ENCODE data around the gene GPR61.

Gene GPR61

GRCh38 chr1:109503935-109504334 lies 35.7 kb upstream of the GPR61 start:
- no peaks in the 10 kb centered on the region for H3K9me3 ChIP-seq (ENCODE audit: control insufficient read depth, insufficient read depth, low read depth, low read length)
- ChIA-PET POLR2A (no interaction called here), CTCF (interaction anchor here (1.2 to 36.3 kb wide), 5 partner anchors 9 to 481 kb away, joined by 3 to 1152 read pairs (median 6); partner anchors contain the start of genes AHCYL1, CYB561D1 and GPR61)
- peaks cover 0 to 23% of the 10 kb centered on the region in 2 experiments; a peak in 1 of 3 replicates for H3K36me3 ChIP-seq (ENCODE audit: control insufficient read depth in 2 of 2, insufficient read depth in 1 of 2, low read length in 2 of 2)
- H3K27ac ChIP-seq (ENCODE audit: extremely low read depth, low read depth, low read length), result no peak overlapping the region
- no peak overlapping the region for H3K4me3 ChIP-seq (ENCODE audit: low read depth, low read length)
- TF ChIP-seq ZNF433 (tag by site-specific recombination; IDR thresholded peaks at IDR 0.05; ENCODE audit: low read depth) (no peak), KLF1 (tag by site-specific recombination; IDR thresholded peaks at IDR 0.05) (peak; percentile 67)
- no peaks in the 10 kb centered on the region for H3K4me1 ChIP-seq (ENCODE audit: control insufficient read depth, insufficient read depth, low read length)

GRCh38 chr1:109504974-109505373 lies 34.7 kb upstream of the GPR61 start:
- Histone ChIP-seq H3K4me1 (ENCODE audit: control insufficient read depth, insufficient read depth, low read length) (no peaks in the 10 kb centered on the region), H3K27ac (ENCODE audit: extremely low read depth, low read depth, low read length) (no peak overlapping the region), H3K36me3 (ENCODE audit: control insufficient read depth in 2 of 2, insufficient read depth in 1 of 2, low read length in 2 of 2) (peaks cover 0 to 19% of the 10 kb centered on the region in 2 experiments; a peak in 1 of 3 replicates), H3K4me3 (ENCODE audit: low read depth, low read length) (no peak overlapping the region), H3K9me3 (ENCODE audit: control insufficient read depth, insufficient read depth, low read depth, low read length) (no peaks in the 10 kb centered on the region)
- CTCF ChIA-PET, result interaction anchor here (1.2 to 36.3 kb wide), 5 partner anchors 10 to 480 kb away, joined by 3 to 1152 read pairs (median 5); partner anchors contain the start of genes AHCYL1, CYB561D1 and GPR61
- TF ChIP-seq, protein P1, sequence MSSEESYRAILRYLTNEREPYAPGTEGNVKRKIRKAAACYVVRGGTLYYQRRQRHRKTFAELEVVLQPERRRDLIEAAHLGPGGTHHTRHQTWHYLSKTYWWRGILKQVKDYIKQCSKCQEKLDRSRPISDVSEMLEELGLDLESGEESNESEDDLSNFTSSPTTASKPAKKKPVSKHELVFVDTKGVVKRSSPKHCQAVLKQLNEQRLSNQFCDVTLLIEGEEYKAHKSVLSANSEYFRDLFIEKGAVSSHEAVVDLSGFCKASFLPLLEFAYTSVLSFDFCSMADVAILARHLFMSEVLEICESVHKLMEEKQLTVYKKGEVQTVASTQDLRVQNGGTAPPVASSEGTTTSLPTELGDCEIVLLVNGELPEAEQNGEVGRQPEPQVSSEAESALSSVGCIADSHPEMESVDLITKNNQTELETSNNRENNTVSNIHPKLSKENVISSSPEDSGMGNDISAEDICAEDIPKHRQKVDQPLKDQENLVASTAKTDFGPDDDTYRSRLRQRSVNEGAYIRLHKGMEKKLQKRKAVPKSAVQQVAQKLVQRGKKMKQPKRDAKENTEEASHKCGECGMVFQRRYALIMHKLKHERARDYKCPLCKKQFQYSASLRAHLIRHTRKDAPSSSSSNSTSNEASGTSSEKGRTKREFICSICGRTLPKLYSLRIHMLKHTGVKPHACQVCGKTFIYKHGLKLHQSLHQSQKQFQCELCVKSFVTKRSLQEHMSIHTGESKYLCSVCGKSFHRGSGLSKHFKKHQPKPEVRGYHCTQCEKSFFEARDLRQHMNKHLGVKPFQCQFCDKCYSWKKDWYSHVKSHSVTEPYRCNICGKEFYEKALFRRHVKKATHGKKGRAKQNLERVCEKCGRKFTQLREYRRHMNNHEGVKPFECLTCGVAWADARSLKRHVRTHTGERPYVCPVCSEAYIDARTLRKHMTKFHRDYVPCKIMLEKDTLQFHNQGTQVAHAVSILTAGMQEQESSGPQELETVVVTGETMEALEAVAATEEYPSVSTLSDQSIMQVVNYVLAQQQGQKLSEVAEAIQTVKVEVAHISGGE (tag by site-specific recombination; conservative IDR thresholded peaks at IDR 0.05; ENCODE audit: low read depth), result no peak
- TF ChIP-seq ZNF274 (IDR thresholded peaks at IDR 0.05; ENCODE audit: low read length) (no peak), ZNF274 (tag by site-specific recombination; IDR thresholded peaks at IDR 0.05; ENCODE audit: borderline replicate concordance) (no peak), ZNF558 (tag by site-specific recombination; IDR thresholded peaks at IDR 0.05) (no peak), ZNF366 (tag by site-specific recombination; conservative IDR thresholded peaks at IDR 0.05) (no peak), ZNF37A (tag by site-specific recombination; IDR thresholded peaks at IDR 0.05) (no peak), ZNF561 (tag by site-specific recombination; IDR thresholded peaks at IDR 0.05; ENCODE audit: borderline replicate concordance) (no peak), HOXA7 (CRISPR knock-in tag; IDR thresholded peaks at IDR 0.05; ENCODE audit: borderline replicate concordance) (no peak), ZNF513 (tag by site-specific recombination; IDR thresholded peaks at IDR 0.05) (no peak), KLF8 (tag by site-specific recombination; IDR thresholded peaks at IDR 0.05) (no peak), ZNF174 (tag by site-specific recombination; IDR thresholded peaks at IDR 0.05) (no peak), ZNF157 (tag by site-specific recombination; IDR thresholded peaks at IDR 0.05) (no peak), ZNF837 (tag by site-specific recombination; IDR thresholded peaks at IDR 0.05) (no peak), ZNF311 (tag by site-specific recombination; IDR thresholded peaks at IDR 0.05; ENCODE audit: borderline replicate concordance) (no peak), ZNF529 (tag by site-specific recombination; IDR thresholded peaks at IDR 0.05; ENCODE audit: insufficient replicate concordance) (no peak)
- TF ChIP-seq, protein P2, sequence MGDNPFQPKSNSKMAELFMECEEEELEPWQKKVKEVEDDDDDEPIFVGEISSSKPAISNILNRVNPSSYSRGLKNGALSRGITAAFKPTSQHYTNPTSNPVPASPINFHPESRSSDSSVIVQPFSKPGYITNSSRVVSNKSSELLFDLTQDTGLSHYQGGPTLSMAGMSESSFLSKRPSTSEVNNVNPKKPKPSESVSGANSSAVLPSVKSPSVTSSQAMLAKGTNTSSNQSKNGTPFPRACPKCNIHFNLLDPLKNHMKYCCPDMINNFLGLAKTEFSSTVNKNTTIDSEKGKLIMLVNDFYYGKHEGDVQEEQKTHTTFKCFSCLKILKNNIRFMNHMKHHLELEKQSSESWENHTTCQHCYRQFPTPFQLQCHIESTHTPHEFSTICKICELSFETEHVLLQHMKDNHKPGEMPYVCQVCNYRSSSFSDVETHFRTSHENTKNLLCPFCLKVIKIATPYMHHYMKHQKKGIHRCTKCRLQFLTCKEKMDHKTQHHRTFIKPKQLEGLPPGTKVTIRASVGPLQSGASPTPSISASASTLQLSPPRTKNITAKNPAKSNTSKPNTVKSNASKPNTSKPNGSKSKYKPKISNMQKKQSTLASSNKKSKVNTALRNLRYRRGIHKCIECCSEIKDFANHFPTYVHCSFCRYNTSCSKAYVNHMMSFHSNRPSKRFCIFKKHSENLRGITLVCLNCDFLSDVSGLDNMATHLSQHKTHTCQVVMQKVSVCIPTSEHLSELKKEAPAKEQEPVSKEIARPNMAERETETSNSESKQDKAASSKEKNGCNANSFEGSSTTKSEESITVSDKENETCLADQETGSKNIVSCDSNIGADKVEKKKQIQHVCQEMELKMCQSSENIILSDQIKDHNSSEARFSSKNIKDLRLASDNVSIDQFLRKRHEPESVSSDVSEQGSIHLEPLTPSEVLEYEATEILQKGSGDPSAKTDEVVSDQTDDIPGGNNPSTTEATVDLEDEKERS (tag by site-specific recombination; IDR thresholded peaks at IDR 0.05), result no peak
- TF ChIP-seq, protein P3, sequence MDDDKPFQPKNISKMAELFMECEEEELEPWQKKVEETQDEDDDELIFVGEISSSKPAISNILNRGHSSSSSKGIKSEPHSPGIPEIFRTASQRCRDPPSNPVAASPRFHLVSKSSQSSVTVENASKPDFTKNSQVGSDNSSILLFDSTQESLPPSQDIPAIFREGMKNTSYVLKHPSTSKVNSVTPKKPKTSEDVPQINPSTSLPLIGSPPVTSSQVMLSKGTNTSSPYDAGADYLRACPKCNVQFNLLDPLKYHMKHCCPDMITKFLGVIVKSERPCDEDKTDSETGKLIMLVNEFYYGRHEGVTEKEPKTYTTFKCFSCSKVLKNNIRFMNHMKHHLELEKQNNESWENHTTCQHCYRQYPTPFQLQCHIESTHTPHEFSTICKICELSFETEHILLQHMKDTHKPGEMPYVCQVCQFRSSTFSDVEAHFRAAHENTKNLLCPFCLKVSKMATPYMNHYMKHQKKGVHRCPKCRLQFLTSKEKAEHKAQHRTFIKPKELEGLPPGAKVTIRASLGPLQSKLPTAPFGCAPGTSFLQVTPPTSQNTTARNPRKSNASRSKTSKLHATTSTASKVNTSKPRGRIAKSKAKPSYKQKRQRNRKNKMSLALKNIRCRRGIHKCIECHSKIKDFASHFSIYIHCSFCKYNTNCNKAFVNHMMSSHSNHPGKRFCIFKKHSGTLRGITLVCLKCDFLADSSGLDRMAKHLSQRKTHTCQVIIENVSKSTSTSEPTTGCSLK (tag by site-specific recombination; IDR thresholded peaks at IDR 0.05), result no peak
- POLR2A ChIA-PET, result no interaction called here
